Gastroesophageal sphincter (tissue), 3 donors: Measurements from ENCODE around the gene CDKN3.

Source experiments
- CTCF ChIP-seq, 4 experiments: fragments of 200-600 bp in 2 of 4; fragments of 450-650 bp in 2 of 4; sonication (generic) in 1 of 4; IDR thresholded peaks; one replicate each; pipeline ENCODE4 v1.5.1; 2017 to 2019; ENCODE audit warnings: antibody characterized with exemption in 4 of 4, mild to moderate bottlenecking in 2 of 4, moderate library complexity in 2 of 4
- EP300 ChIP-seq: sonication (generic); formaldehyde crosslinking; IDR thresholded peaks from one replicate; pipeline ENCODE4 v1.6.1; 2017; ENCODE audit warnings: antibody characterized with exemption, mild to moderate bottlenecking
- POLR2A ChIP-seq, 2 donors: fragments of 450-650 bp; IDR thresholded peaks; one replicate each; pipeline ENCODE4 v1.6.1; 2017; ENCODE audit warnings: antibody characterized with exemption in 2 of 2, mild to moderate bottlenecking in 2 of 2, moderate library complexity in 1 of 2
- POLR2AphosphoS5 ChIP-seq: sonication (generic); formaldehyde crosslinking; IDR thresholded peaks from one replicate; pipeline ENCODE4 v1.6.1; 2017; ENCODE audit warnings: antibody characterized with exemption

GRCh38 chr14:54453252-54453651, 56.4 kb downstream of the CDKN3 start:
- TF ChIP-seq CTCF (IDR thresholded peaks at IDR 0.05) (no peak), POLR2A (IDR thresholded peaks at IDR 0.05) (no peak), EP300 (no peak), POLR2AphosphoS5 (no peak)
